ENCODE data around the gene KLK1.
A peak's percentile ranks its signal among the peaks of the same experiment; 100 is the strongest.

Gene KLK1

GRCh38 chr19:50835785-50836542 is 12.4 kb upstream of the KLK1 start:
- peak; percentile 28 for DNase-seq

- DNase-seq, result no peak
Observed at GRCh38 chr19:50835103-50835784, 11.7 kb upstream of the KLK1 start.

- DNase-seq, result no peak
Observed at GRCh38 chr19:50833802-50834167, 10.2 kb upstream of the KLK1 start.

- DNase-seq, result no peak
Observed at GRCh38 chr19:50833117-50833801, 9.7 kb upstream of the KLK1 start, which contains the start of gene KLK15. Gene KLK15 (minus strand): TSS chr19:50833574. CDS start chr19:50831492, 2,082 bp downstream.

- DNase-seq, result no peak
Observed at GRCh38 chr19:50832666-50833065, 9.1 kb upstream of the KLK1 start.

GRCh38 chr19:50831026-50831396 is 7.4 kb upstream of the KLK1 start:
- no peak for DNase-seq

- no peak for DNase-seq
Observed at GRCh38 chr19:50830266-50831025, 6.9 kb upstream of the KLK1 start.

GRCh38 chr19:50829801-50830200 is 6.2 kb upstream of the KLK1 start:
- DNase-seq, result no peak

GRCh38 chr19:50827476-50827875 is 3.9 kb upstream of the KLK1 start:
- no peak for DNase-seq

- DNase-seq, result no peak
Observed at GRCh38 chr19:50826492-50827240, 3.1 kb upstream of the KLK1 start.

GRCh38 chr19:50822661-50823208 is 852 bp downstream of the KLK1 start:
- no peak for DNase-seq

GRCh38 chr19:50821622-50822021 is 2.0 kb downstream of the KLK1 start:
- DNase-seq, result no peak

- DNase-seq, result no peak
Observed at GRCh38 chr19:50821248-50821612, 2.4 kb downstream of the KLK1 start.

GRCh38 chr19:50820549-50821247 is 2.9 kb downstream of the KLK1 start:
- no peak for DNase-seq

GRCh38 chr19:50820086-50820485 is 3.5 kb downstream of the KLK1 start:
- DNase-seq, result no peak

- DNase-seq, result no peak
Observed at GRCh38 chr19:50819636-50820035, 4.0 kb downstream of the KLK1 start.

- no peak for DNase-seq
Observed at GRCh38 chr19:50818859-50819472, 4.6 kb downstream of the KLK1 start.

- DNase-seq, result no peak
Observed at GRCh38 chr19:50817941-50818858, 5.4 kb downstream of the KLK1 start.

GRCh38 chr19:50815439-50815838 is 8.1 kb downstream of the KLK1 start:
- DNase-seq, result no peak

GRCh38 chr19:50814883-50815282 is 8.7 kb downstream of the KLK1 start:
- no peak for DNase-seq

Data from NCI-H526 treated with DMSO at 0.1 percent for 48 hours (cell line).